NCI-H2227 (cell line): ENCODE data around the gene CROT.

ENCODE experiments used
- DNase-seq: peaks from one replicate; lab custom pipeline; 2025; ENCODE audit not compliant: unreplicated experiment; lab: John Stamatoyannopoulos, UW

Gene CROT

GRCh38 chr7:87345166-87345927 is at the start of gene CROT:
Gene CROT (plus strand): TSS chr7:87345664. CDS start chr7:87349069, 3,405 bp downstream.
- peak; percentile 98 for DNase-seq

- DNase-seq, result no peak
Observed at GRCh38 chr7:87300756-87301155, 44.7 kb upstream of the CROT start.

GRCh38 chr7:87310790-87311419 is 34.6 kb upstream of the CROT start:
- no peak for DNase-seq

GRCh38 chr7:87312215-87312865 is 33.1 kb upstream of the CROT start:
- peak; percentile 76 for DNase-seq

GRCh38 chr7:87316097-87316700 is 29.3 kb upstream of the CROT start:
- no peak for DNase-seq

- DNase-seq, result no peak
Observed at GRCh38 chr7:87316846-87317552, 28.5 kb upstream of the CROT start.

GRCh38 chr7:87317691-87318245 is 27.7 kb upstream of the CROT start:
- no peak for DNase-seq

GRCh38 chr7:87318741-87319140 is 26.7 kb upstream of the CROT start:
- DNase-seq, result peak; percentile 62

GRCh38 chr7:87319154-87319581 is 26.3 kb upstream of the CROT start:
- peak; percentile 64 for DNase-seq

- no peak for DNase-seq
Observed at GRCh38 chr7:87322912-87323311, 22.6 kb upstream of the CROT start.

- no peak for DNase-seq
Observed at GRCh38 chr7:87325576-87326370, 19.7 kb upstream of the CROT start.

GRCh38 chr7:87328281-87328680 is 17.2 kb upstream of the CROT start:
- DNase-seq, result peak; percentile 22

GRCh38 chr7:87330316-87330715 is 15.1 kb upstream of the CROT start:
- no peak for DNase-seq

- DNase-seq, result no peak
Observed at GRCh38 chr7:87330942-87331341, 14.5 kb upstream of the CROT start.

- no peak for DNase-seq
Observed at GRCh38 chr7:87331687-87332252, 13.7 kb upstream of the CROT start.

GRCh38 chr7:87332321-87332720 is 13.1 kb upstream of the CROT start:
- DNase-seq, result no peak

GRCh38 chr7:87336136-87336535 is 9.3 kb upstream of the CROT start:
- no peak for DNase-seq

- peak; percentile 7 for DNase-seq
Observed at GRCh38 chr7:87337331-87337730, 8.1 kb upstream of the CROT start.

GRCh38 chr7:87339373-87339897 is 6.0 kb upstream of the CROT start:
- DNase-seq, result no peak
